HG02588 (cell line): ENCODE results near the gene LRRN4CL.
"Not testable (repeated sequence)": the region's sequence is repeated elsewhere in the genome, so short reads cannot be mapped to it uniquely, and the experiment has no call there.

Source experiments
- ATAC-seq: cut with Tn5 transposase; IDR thresholded peaks from one replicate; pipeline ENCODE4 v1.9.1; 2021; ENCODE audit warnings: mild to moderate bottlenecking, moderate library complexity; ENCODE audit not compliant: unreplicated experiment

LRRN4CL gene

DNA sequence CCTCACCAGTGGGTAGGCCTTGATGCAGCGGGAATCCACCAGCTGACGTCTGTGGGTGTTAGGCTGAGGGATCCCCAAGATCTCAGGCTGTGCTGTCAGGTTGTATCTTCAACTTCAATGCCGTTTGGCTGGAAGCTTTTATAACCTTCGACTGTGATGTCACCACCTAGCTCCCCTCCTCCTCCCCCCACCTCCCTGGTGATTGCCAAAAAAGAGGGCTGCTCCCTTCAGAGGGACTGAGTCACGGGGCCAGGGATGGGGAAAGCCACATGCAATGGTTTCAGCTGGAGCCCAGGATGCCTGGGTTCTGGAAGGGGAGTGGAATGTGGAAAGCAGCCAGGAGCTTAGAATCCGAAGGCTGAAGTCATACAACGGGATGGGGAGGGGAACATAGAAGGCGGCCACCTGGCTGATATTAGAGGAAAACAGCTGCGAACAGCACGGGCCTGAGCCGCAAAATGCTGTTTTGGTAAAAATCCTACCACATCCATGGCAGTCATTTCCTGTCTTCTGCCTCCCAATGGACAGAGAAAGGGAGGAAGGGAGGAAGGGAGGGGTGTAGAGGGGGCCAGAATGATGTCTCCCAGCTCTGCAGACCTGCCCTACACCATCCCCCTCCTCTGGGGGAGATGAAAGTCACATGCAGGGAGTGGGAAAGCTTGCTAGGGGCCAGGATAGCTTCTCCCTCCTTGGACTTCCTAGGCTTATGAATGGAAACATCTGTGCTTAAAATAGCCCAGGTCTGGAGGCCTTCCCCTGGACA, at the start of gene LRRN4CL:
Gene LRRN4CL, minus strand, starts transcription at position 110 of the 763 bp plus-strand sequence. CDS start 1,022 bp downstream, outside the sequence.
- no peak for ATAC-seq

DNA sequence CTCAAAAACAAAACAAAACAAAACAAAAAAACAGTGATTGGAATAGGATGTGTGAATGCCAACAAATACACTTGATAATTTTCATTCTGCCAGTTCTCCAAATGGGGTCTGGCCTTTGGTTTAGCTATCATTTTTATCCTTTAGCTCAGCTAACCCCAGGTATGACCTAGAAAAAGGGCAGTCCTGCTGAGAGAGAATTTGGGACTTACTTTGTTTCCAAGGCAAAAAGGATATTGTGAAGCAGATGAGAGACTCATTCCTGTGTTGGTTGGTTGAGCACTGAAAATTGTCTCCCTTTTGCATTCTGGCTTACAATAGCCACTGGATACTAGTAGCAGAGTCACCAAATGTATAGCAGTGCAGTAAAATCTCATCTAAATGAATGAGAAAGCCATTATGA, 47.9 kb upstream of the LRRN4CL start:
- ATAC-seq = no peak

DNA sequence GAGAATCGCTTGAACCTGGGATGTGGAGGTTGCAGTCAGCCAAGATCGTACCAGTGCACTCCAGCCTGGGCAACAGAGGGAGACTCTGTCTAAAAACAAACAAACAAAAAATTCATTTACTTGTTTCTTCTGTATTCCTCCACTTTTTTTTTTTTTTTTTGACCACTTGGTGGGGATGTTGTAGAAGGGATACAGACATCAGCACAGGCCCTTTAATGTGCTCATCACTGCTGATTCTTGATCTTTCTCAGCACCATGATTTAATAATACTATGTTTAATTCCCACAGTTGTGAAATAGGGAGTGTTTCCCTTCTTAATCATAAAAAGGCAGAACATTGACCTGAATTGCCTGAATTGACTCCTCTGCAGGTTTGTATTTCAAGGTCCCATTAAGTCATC, 43.5 kb upstream of the LRRN4CL start:
- no peak for ATAC-seq

DNA sequence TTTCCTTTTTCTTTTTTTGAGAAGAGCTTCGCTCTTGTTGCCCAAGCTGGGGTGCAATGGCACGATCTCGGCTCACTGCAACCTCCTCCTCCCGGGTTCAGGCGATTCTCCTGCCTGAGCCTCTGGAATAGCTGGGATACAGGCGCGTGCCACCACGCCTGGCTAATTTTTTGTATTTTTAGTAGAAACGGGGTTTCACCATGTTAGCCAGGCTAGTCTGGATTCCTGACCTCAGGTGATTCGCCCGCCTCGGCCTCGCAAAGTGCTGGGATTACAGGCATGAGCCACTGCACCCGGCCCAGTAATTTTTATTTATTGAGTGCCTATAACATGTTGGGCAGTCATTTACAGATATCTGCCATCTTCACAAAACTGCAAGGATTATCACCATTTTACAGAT, 40.7 kb upstream of the LRRN4CL start:
- ATAC-seq = not testable (repeated sequence)

DNA sequence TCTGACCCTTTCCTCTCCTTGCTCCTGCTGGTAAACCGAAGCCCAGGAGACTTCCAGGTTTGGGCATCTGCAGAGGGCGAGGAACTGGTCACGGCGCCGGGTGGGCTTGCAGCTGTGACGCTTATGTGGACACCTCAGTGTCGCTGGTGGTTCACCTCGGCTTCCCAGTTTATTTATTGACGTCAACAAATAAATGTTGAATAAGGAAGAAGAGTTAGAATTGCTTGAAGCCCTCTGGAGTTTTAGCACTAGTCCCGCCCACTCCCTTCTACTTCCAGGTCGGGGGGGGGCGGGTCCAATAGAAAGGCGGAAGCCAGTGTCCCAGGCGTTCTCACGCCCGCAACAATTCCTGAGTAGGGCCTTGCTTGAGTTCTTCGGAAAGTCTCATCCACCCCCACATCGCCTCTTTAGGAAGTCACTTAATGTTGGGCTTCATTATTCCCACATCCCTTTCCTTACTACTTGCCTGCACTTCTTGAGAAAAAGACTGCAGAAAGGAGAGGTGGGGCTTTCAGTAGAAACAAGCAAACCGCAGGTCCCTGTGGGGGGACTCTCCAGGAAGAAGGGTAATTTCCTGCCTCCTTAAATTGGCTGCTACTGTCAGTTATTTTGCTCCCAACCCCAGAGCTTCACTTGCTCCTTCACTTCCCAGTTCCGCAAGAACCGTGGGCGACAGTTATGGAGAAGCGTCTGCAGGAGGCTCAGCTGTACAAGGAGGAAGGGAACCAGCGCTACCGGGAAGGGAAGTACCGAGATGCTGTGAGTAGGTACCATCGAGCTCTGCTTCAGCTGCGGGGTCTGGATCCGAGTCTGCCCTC, 39.0 kb upstream of the LRRN4CL start, which contains the start of gene TTC9C:
Gene TTC9C, plus strand, starts transcription at position 316 of the 818 bp plus-strand sequence. Its CDS starts 363 bp downstream, at position 679.
- ATAC-seq = peak; percentile 14

DNA sequence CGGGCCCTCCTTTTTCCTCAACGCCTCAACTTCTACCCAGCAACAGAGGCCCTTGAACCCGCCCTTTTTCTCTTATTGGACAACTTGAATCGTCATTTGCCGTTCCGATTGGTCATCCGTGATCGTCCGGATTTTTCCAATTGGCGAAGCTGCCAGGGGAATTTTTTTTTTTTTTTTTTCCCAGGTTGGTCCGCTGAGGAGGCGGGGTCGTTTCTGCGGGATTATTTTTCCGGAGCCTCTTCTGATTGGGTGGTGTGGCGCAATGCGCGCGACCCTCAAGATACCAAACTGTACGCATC, 38.5 kb upstream of the LRRN4CL start:
- ATAC-seq = peak; percentile 50

DNA sequence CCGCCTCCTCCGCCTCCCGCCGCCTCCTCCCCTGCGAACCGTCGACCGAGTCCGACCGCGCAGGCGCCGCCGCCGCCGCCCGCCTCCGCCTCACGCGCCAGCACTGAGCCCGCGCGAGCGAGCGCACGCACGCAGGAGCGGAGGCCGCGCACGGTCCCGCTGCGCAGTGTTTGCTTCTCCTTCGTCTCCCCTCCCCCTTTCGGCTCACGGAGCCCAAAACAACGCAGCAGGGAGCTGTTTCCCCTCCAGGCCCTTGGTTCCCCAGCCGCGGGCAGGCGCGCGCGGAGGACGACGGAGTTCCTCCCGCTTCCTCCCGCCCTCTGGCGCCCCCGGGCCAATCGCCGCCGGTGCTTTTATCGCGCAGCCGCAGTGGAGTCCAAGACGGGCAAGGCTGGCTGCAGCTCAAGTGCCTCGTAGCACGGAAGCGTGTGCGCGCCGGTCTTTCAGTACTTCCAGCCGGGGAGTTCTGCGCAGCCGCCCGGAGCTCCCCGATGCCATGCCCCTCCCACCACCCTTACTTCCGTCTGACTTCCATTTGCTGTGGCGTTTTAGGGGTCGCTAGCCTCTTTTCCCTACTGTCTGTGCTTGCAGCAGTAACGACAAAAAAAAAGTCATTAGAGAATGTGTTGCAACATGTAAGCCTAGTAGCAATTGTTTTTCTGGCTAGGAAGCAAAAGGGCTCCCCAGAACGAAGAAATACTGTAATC, 38.0 kb upstream of the LRRN4CL start, which contains the start of gene HNRNPUL2:
Gene HNRNPUL2, minus strand, starts transcription at position 293 of the 707 bp plus-strand sequence. CDS start 301 bp downstream, outside the sequence.
- peak; percentile 69 for ATAC-seq

DNA sequence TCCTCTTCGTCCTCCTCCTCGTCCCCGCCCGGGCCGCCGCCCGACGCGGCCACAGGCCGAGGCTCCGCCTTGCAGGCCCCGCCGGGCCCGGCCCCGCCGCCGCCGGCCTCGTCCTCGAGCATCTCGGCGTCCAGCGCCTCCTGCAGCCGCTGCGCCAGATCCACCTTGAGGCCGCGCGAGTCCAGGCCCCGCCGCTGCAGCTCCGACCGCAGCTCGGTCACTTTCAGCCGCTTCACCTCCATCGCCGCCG, 37.5 kb upstream of the LRRN4CL start:
- no peak for ATAC-seq

DNA sequence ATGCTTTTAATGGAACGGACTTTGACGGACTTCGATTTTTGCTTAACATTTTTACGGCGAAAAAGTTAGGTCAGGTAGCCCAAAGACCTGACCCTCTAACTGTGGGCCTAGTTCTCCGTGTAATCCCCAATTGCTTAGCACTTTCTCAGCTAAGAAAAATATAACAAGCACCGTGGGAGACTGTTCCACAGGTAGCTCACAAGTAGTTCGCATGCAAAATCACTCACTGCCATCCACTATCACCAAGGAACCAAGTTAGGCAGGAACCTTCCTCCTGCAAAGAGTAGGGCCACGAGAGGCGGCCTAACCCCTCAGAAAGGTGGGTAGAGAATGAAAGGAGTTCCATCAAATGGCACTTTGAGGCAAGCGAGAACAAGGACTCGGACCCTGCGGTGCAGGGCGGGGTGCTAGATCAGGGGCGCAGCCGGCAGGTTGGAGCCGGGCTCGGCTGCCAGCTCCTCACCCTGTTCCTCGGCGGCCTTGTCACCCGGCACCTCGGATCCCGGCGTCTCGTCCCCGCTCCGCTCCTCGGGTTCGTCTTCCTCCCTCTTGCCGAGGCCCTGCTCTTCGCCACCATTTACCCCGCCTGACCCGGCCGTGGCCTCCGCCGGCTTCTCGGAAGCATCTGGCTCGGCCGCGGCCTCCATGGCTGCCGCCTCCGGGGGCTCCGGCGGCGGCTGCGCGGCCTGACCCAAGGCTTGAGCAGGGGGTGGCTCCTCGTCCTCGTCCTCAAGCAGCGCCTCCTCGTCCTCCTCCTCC, 37.0 kb upstream of the LRRN4CL start:
- peak; percentile 5 for ATAC-seq

DNA sequence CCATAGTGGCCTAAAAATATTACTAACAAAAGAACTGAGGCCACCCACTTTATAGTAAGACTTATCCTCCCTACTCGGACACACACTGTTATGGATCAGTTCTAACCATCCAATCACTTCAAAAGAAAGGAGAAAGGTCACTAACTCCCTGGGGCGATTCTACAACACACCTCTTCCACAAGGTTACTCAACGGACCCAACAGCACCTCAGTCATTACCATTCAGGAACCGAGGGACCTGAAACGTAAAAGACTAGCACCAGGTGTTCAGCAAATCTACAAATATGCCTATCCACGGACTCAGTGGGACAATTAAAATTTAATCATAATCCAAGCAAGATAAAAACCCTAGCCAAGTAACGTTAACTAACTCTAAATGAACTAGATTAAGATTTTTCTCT, 36.3 kb upstream of the LRRN4CL start:
- ATAC-seq = no peak

DNA sequence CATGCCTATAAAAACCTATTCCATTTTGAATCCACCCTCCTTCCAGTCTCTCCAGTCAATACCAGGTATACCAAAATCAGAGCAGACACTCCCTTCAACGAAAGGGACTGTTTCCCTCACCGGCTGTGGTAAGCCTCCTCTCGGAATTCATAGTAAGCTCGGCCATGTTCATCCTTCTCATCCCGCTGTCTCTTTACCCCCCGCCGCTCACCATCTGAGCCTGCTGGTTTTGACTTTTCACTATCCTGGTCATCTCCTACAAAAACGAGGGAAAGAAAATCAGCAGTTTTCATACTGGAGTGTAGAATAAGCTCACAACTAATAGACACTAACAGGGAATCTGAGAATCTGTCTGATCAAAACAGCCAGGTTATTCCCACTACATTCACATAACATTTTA, 34.8 kb upstream of the LRRN4CL start:
- ATAC-seq = no peak

DNA sequence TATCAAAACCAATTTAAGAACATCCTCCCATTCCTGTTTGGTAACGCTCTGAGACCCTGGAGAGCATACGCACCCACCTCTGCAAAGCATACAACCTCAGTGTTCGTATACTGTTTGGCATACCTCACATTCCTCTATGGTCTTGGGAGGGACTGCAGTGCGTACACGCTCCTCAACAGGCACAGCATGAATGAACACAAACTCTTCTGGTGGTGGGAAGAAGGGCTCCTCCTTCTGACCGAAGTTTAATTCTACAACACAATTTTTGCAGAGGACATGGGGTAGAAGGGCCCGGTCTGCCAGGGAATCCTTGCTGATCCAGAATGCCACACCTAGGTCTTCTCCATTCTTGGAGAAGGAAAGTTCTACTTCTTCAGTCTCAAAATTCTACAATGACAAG, 32.7 kb upstream of the LRRN4CL start:
- no peak for ATAC-seq

DNA sequence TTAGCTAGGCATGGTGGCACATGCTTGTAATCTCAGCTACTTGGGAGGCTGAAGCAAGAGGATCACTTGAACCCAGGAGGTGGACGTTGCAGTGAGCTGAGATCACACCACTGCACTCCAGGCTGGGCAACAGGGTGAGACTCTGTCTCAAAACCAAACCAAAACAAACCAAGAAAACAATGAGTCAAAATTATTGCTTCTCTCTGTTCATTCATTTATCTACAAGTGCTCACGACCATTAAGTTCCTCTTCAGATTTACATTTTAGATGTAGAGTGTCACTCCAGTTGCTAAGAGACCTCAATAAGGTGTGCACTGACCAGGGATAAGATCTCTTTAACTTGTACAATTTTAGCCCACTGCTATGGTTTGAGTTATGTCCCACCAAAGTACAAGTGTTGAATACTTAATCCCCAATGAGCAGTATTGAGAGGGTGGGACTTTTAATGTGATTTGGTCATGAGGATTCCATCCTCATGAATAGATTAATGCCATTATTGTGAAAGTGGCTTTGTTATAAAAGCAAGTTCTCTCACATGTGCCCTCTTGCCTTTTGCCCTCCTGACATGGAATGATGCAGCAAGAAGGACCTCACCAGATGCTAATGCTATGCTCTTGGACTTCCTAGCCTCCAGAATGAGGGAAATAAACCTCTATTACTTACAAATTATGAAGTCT, 30.1 kb upstream of the LRRN4CL start:
- no peak for ATAC-seq

DNA sequence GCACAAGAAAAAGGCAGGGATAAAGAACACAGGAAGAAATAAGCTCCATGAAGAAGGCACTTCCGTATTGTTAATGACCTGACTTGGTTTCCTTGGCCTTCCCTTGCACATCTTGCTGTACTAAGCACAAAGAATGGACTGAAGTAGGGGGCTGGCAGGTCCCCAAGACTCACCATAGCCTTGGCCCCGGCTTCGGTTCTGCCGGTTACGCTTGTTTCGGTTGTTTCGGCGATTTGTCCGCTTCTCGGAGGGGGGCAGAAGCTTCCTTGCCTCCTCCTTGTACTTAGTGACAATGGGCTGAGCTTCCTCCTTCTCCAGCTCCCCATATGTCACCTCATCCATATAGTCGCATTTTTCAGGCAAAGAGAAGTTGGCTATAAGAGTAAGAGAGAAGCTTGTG, 27.5 kb upstream of the LRRN4CL start:
- ATAC-seq = no peak

DNA sequence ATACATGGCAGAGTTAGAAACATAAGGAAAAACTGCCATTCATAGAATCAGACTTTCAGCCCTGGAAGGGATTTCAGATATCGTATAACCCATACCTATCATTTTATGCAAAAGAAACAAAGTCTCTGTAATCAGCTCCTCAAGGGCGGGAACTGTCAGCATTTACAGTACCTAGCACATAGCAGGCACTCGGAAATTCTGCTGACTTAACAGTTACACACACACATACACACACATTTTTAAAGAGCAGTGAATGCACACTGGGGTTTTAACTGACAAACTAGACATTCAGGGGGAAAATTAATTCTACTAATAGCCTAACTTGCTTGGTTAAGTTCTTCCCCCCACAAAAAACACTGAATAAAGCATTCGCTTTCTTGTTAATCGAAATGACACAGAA, 26.9 kb upstream of the LRRN4CL start:
- ATAC-seq = no peak

DNA sequence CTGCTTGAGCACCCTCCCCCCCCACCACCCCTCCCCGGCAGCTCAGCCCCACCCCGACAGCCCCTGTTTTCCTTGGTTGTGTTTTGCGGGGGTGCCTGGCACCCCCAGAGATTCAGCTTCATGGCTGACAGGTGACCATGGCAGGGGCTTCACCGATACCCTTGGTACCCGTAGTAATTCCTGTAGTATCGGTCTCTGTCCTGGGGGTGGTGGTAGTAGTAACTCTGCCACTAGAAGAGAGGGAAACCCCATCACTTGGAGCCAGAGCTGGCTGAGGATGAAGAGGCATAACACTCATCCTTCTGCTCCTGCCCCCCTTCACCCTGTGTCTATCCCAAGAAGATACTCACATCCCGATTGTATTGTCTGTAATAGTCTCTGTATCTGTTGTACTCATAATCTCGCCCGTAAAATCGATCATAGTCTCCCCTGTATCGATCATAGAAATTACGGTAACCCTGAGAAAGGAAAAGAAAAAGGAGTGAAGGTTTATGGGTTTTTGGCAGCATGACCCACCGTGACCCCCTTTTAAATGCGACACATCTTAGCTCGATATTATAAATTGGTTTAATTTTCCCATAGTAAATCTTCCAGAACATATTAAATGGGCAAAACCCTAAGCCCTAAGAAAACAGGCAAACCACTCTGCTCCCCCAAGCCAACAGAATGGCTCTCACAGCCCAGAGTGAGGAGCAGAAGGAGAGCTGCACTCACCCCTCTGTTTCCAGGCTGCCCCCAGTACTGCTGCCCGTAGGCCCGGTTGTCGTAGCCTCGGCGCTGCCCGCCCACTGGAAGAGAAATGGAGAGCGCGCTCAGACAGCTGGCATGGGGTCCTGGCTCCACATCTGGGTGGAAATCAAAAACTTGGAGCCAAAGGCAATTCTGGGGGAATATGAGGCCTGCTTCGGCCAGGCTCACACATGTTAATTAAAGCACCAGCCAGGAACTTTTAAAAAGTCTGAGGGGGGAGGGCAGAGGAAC, 26.1 kb upstream of the LRRN4CL start:
- ATAC-seq = no peak

DNA sequence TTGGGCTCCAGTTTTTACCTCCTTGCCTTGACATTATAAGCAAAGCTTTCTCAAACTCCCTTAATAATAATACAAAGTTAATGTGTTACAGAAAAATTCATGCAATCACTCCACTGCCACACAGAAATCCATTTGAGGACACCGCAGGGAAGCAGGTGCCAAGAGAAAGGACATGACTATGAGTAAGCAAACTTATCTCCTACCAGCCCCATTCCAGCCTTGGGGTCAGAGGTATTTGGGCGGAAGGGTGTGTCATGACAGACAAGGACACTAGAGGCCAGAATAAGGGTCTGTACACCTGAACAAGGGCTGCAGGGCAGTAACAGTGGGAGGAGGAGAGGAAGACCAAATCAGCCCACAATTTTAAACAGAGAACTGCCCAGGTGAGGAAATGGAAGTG, 24.0 kb upstream of the LRRN4CL start:
- no peak for ATAC-seq

DNA sequence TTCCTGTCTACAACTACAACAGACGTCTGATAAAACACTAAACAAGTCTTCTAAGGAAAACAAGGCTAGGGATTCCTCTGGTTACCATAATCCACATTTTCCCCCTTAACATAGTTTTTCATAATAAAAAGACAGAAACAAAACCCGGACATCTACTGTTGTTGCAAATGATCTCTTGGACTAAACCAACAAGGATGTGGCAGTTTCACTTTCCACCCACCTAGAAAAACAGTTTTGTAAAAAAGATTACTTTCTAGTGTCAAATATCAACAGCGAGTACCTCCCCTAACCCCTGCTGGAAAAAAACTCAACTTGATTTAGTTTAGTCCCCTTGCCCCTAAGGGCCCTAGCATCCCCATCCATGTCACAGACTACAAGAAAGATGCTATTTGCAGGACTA, 23.5 kb upstream of the LRRN4CL start:
- ATAC-seq = no peak

DNA sequence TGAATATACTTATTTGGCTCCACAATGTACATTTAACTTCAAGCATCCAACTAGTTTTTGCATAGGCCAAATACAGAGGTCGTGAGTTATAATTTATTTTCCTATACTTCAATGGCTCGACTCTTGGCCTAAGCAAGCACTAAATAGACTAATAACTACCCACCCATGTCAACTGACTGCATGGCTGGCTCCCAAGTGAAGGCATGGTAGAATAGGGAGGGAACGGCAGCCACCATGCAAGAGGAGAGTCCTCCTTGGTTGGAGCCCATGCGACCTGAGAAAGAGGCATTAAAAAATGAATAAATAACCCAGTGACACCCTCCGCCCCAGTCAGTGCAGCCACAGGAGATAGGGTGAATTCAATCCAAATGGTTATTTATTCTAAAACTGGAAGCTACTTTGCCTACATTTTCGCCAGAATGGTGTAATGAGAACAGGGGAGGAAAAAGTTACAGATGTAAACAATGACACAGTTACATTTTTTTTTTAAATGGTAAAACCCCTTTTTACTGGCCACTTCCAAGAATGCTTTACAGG, 23.0 kb upstream of the LRRN4CL start:
- no peak for ATAC-seq
